Measurements from ENCODE around the gene SYT2.

Gene SYT2

GRCh38 chr1:202703191-202703590, 7.1 kb downstream of the SYT2 start:
- DNase-seq, result no peak

GRCh38 chr1:202702088-202702487, 8.2 kb downstream of the SYT2 start:
- DNase-seq, result no peak

- DNase-seq, result no peak
These were observed 9.1 kb downstream of the SYT2 start for GRCh38 chr1:202701200-202701599.

GRCh38 chr1:202700061-202700460, 10.2 kb downstream of the SYT2 start:
- no peak for DNase-seq

- no peak for DNase-seq
These were observed 12.0 kb downstream of the SYT2 start for GRCh38 chr1:202698276-202698675.

- no peak for DNase-seq
These were observed 13.2 kb downstream of the SYT2 start for GRCh38 chr1:202697038-202697437.

GRCh38 chr1:202694314-202694713, 15.9 kb downstream of the SYT2 start:
- DNase-seq, result no peak

GRCh38 chr1:202692959-202693555, 17.2 kb downstream of the SYT2 start:
- no peak for DNase-seq

- no peak for DNase-seq
These were observed 18.4 kb downstream of the SYT2 start for GRCh38 chr1:202691816-202692215.

- no peak for DNase-seq
These were observed 20.5 kb downstream of the SYT2 start for GRCh38 chr1:202689493-202690342.

- no peak for DNase-seq
These were observed 21.2 kb downstream of the SYT2 start for GRCh38 chr1:202689082-202689481.

GRCh38 chr1:202688401-202688800, 21.9 kb downstream of the SYT2 start:
- DNase-seq, result no peak

GRCh38 chr1:202687798-202688197, 22.5 kb downstream of the SYT2 start:
- no peak for DNase-seq

- no peak for DNase-seq
These were observed 22.9 kb downstream of the SYT2 start for GRCh38 chr1:202687370-202687769.

- no peak for DNase-seq
These were observed 24.6 kb downstream of the SYT2 start for GRCh38 chr1:202685641-202686040.

GRCh38 chr1:202684716-202685115, 25.5 kb downstream of the SYT2 start:
- DNase-seq, result no peak

GRCh38 chr1:202683029-202683428, 27.2 kb downstream of the SYT2 start:
- no peak for DNase-seq

- DNase-seq, result no peak
These were observed 27.8 kb downstream of the SYT2 start for GRCh38 chr1:202682477-202682876.

GRCh38 chr1:202681736-202682420, 28.4 kb downstream of the SYT2 start:
- no peak for DNase-seq

GRCh38 chr1:202680586-202681352, 29.5 kb downstream of the SYT2 start:
- no peak for DNase-seq

GRCh38 chr1:202679406-202680177, 30.7 kb downstream of the SYT2 start:
- no peak for DNase-seq

- DNase-seq, result no peak
These were observed 32.8 kb downstream of the SYT2 start for GRCh38 chr1:202677433-202677832.
